DMS153 (cell line): ENCODE results near the gene CTRB1.
"Not testable (repeated sequence)": the region's sequence is repeated elsewhere in the genome, so short reads cannot be mapped to it uniquely, and the experiment has no call there.

ENCODE experiments used
- DNase-seq: peaks from one replicate; lab custom pipeline; 2025; lab: John Stamatoyannopoulos, UW

The CTRB1 gene

DNA sequence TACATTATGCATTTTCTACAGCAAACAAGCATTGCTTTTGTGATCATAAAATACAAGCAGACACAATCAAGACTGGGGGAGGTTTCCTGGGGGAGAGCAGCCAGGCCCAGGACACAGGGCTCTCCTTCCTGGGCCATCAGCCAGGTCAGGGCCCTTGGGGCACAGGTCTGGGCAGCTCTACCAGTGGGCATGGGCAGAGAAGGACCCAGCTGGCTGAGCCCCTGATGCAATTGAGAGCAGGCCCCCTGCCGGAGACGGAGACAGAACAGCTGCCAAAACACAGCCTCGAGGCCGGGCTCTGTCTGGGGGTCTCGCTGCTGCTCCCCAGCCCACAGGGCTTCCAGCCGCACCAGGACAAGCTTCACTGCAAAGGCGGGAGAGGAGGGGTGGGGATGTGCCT lies 21.8 kb downstream of the CTRB1 start:
- not testable (repeated sequence) for DNase-seq

DNA sequence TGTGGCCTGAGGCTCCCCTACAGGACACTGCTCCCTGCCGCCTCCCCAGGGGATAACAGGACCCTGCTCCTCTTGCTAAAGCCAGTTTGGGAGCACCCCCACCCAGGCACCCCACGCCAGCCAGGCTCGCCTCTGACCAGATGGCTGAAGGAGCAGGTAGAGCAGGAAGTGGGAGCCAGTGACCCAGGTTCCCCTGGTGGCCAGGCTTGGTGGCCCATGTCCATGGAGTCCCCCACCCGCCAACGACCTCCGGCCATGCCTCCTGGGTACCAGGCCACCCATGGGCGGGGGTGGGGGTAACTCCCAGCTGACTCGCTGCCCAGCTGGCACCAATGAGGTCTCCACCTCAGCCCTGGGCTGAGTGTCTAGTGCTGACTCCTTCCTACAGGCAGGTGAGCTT lies 22.6 kb downstream of the CTRB1 start:
- no peak for DNase-seq

DNA sequence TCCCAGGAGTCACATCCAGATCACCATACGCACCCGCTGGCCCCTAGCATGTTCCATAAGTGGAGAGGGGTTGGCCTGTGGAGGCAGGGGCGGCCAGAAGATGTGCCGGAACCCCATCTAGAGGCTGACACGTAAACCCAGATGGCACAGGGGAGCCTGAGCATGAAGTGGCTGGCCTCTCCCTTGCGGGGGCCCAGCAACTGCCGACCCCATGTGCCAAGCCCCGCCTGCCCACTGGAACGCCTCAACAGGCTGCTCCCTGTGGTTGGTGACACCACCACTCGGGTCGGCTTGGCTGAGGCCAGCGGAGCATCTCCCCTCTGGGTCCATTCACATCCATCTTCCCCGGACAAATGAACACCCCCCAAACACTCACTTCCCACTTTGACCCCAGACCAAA lies 23.2 kb downstream of the CTRB1 start:
- DNase-seq, result no peak

DNA sequence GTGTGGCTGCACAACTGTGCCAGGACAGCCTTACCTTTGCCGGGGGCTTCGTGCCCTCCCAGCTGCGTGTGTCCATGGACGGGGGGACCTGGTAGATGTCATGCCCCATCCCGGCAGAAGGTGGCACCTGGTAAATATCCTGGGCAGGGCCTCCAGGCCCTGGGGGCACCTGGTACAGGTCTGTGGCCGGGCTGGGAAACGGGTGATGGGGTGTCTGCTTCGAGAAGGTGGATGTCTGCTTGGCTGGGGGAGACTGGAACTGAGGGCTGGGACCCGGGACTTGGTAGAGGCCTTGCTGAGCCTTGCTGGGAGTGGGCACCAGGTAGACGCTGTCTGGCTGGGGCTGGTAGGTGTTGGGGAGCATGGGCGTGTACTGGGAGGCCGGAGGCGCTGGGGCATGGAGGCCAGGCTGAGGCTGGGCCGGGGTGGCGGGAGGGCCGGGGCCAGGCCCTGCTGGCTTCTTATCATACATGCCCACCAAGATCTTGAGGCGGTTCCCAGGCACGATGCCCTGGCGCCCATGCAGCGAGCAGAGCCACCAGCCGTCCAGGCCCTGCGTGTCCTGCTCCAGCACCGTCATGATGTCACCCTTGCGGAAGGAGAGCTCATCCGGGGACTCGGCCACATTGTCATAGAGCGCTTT lies 23.8 kb downstream of the CTRB1 start:
- not testable (repeated sequence) for DNase-seq

DNA sequence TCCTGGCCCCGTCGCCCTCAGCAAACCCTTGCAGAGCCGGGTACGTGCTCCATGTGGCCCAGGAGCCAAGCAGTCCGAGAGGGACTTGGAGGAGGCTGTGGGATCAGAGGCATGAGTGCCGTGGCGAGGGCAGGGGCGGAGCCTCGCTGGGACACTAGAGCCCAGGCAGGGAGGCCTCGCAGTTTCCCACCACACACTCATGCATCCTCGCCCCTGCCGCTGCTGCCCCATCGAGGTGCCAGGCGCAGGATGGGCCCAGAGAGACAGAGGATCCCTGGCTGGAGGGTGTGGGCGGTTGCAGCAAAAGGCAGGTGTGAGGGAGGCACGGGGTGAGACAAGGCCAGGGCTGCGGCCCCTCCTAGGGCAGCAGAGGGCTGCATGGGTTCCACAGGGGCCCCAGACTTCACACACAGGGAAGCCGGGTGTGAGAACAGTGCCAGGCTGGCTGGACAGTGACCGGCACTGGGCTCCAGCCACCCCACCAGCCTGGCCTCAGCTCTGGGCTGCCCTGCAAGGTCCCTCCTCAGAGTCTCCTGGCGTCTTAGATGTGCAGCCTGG lies 25.0 kb downstream of the CTRB1 start:
- no peak for DNase-seq

DNA sequence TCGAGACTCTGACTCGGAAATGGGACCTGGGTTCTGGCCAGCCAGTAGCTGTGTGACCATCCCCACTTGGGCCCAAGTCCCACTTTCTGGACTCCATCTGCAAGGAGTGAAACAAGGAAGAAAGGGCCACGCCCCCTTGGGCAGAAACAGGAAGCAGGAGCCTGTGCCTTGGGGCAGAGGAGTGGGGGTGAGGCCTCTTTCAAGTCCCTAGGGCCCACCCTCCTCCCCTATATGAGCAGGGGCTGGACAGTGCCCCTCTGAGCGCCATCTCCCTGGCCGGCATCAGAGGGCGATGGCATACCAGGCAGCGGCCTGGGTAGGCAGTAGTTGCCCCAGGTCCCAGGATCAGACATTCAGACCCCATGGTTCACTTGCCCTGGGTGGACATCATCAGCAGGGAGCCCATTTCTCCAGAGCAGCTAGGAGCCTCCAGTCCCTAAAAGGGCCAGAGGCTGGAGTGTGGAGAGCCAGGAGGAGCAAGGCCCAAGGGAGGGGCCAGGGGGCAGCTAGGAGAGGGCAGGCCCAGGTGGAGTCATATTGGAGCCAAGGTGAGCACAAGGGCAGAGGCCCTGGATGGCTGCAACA lies 25.5 kb downstream of the CTRB1 start:
- DNase-seq, result no peak

DNA sequence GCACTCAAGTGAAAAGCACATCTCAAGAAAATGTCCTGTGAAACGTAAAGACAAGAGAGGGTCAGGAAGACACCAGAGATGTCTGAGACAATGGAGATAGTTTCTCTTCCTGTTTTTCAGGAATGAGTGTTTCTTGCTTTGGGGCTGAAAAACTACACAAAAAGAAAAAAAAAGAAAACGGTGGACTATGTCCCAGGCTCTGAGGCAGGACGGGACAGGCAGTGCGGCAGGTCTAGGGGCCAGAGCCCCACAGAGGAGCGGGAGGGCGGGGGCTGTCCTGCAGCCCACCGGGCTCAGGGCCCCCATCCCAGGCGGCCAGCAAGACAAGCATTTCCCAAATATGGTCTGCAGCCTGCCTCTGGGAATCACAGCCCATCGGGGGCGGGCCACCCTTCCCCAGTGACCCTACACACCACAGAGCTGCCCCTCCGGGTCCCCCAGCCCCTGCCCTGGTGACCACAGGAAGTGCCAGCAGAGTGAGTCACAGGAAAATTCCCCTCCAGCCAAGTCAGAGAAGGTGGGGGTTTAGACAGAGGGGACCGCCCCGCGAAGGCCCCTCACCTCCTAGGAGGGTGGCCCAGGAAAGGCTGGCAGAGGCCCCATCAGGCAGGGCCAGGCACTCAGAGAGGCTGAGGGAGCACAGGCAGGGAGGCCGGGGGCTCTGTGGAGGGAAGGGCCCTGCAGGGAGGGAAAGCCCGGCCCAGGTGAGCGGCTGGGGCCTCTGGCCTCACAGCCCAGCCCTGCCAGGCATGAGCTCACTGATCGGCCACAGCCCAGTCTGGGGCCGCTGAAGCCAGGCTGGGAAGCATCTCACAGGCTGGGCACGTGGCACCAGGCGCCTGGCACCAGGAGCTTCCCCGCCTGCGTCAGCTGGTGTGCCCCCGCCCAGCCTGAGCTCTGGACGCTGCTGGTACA lies 26.3 kb downstream of the CTRB1 start:
- DNase-seq, result no peak

DNA sequence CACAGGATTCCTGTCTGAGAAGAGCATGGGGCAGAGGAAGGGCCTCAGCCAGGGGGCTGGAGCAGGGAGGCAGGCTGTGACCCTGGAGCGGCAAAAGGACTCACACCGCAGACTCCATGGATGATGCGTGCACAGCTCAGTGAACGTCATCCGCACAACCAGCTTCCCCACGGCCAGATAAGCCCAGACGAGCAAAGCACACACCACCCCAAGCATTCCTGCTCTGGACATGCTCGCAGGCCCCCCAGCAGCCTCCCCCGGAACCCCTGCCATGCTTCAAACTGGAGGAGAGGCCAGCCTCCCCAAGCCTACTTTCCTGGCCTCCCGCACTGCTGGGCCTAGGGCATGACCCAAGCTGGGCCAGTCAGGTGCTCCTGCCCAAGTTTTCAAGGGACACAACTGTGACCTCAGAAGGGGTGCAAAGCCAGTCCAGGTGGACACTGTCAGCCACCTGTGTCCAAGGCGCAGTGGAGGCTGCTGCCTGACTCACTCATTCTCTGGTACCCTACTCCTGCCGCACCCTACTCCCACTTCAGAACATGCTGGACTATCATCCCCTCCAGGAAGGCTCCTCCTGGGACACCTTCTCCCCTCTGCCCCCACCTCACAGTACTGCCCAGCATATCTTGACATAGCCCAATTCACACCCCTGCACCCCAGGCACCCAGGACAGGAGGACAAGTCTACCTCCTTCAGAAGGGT lies 27.9 kb downstream of the CTRB1 start:
- no peak for DNase-seq

DNA sequence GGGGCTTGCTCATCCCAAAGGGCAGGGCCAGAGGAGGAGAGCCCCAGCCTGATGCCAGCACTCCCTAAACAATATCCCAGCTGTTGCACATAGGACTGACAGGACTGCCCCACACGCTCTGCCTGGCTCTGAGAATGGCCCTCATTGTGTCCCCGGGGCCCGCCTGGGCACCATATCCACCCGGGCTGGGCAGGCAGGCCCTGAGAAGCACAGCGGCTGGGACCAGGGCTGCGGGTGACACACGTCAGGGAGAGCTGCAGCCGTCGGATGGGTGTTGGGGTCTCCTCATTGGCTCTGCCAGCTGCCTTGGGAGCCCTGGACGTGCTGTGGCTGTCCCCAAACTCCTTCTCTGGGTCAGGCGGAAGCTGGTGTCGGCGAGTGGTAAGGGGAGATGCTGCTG lies 28.5 kb downstream of the CTRB1 start:
- no peak for DNase-seq

DNA sequence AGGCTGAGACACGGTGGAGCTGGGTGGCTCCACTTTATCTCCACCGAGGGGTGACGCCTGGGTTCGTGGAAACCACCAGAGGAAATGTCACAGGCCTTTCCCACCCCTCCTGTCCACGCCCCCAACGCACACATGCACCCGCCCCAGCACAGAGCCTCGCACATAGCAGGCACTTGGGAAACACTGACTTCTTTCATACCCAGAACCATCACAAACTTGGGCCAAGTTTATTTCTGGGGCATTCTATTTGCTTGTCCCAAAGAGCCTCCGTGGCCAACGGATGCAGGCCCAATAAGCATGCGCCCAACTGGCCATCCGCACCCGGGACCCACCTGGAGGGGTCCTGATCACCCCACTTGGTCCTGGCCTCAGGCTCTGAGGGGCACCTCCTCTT lies 29.4 kb downstream of the CTRB1 start:
- DNase-seq, result no peak

DNA sequence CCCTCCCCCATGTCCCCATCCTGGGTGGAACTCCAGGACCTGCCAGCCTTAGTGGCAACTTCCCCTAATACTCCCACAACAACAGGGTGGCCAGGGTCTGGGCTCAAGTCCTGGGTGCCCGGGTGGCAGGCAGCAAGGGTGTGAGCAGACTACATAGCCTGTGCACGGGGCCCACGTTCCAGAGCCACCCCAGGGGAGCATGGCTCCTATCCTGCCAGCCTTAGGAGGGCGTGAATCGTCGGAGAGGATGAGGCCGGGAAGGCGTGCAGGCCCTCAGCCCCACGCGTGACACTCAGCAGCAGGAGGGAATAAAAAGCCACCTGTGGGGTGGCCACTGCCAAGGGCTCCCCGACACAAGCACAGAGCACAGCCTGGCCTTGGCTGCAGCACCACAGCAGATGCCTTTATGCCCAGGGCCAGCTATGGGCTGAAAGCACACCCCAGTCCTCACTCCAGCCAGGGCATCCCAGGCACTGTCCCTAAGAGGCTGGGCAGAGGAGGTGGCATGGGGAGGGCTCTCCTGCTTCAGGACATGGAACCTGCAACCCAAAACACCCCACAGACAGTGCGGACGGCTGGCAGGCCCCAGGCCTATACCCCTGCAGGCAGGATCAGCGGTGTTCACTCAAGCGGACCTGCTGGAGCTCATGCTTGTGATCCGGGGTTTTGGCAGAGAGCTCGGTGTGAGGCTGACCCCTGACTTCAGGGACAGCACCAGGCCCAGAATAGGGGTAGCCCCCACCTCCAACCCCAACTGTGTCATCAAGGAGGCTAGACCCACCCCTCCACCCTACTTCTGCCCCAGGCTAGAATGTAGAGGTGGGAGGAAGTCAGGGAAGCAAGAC lies 30.0 kb downstream of the CTRB1 start:
- no peak for DNase-seq

DNA sequence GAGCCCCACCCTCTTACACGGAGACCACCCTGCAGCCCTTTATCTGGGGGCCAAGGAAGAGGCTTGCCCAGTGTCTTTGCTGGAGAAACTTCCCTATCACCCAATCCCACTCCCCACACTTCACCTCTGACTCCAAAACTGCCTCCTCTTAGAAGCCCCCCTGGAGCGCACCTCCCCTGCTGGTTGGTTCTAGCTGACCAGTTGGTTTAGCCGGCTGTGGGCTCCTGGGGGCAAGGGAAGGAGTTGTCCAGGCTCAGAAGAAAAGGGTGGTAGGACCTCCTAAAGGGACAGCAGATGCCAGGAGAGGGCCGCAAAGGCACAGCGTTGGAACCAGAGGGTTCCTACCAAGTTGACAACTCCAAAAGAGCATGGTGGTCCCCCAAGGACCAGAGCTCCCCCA lies 30.7 kb downstream of the CTRB1 start:
- DNase-seq, result no peak

DNA sequence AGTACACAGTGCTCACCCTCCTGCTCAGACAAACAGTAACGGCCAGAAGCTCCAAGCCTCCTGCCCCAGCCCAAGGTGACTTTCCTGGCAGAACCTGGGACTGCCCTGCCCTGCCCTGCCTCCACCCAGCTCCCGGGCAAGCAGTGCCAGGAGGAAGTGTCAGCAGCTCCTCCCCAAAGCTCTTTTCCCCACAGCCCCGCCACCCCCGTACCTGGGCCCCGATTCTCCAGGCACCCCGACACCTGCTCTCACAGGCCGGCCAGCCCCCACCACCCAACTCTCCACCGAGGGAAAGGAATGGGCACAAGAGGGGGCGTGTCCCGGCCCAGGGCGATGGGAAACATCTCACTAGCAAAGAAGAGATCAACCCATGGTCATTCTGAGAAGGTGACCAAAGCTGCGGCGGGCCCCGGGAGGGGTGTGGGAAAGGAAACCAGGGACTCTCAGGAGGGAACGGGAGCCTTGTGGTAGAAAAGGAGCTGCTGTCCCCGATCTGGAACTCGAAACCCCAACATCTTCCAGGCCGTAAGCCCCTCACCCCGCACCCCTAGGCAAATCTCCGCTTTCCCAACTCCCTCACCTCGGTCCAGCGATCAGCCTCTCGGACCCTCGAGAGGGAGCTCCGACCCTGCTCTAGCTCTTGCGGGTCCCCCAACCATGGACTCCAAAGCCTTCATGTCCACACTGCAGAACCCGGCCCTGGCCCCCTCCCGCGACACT lies 31.5 kb downstream of the CTRB1 start:
- no peak for DNase-seq

DNA sequence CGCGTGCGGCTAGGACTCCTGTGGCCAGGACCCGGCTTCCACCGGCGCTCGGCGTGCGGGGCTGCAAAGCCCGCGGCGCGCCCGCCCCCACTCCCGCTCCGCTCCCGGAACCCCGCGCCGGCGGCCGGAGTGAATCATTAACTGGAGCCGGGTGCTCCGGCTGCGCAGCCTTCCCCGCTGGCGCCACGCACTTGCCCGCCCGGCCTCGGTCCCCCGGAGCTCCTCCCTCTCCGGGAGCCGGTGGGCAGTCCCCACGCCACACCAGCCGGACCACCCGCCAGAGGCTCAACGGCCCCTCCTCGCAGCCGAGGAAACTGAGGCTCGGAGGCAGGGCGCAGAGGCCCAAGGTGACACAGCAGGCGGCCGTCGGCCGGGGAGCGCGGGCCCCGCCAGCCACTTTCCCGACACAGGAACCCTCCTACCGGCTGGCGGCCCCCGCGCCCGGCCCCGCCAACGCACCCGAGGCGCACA lies 32.1 kb downstream of the CTRB1 start:
- DNase-seq, result no peak

DNA sequence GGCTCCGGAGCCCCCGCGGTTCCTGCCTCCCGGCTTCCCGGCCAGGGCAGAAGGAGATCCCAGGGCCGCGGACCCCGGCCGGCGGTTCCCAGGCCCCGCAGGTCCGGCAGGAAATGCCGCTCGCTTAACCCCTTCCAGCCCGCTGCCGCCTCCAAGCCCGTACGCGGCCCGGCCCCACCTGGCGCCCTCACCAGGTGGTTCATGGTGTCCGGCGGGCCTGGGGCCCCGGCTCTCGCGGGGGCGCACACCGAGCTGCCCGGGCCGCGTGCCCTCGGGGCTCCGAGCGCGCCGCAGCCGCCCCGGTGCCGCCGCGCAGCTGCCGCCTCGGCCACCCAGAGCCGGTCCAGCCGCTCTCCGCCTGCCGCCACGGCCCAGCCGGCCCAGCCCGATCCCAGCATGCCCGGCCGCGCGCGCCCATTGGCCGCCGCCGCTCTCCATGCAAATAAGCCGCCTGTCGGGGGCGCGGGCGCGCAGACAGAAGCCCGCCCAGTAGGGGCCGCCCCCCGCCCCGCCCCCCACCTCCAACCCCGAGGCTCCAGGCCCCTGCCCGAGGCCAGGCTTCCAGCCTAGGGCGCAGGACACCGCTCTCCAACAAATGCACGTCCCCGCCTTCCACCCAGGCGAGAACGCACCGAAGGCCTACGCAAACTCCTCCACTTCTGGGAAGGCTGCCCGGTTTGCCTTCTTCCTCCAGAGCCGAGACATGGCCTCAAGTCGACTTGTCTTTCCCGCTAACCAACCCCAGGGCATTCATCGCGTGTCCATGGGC lies 32.7 kb downstream of the CTRB1 start, which contains the start of gene BCAR1:
Gene BCAR1, minus strand, starts transcription at position 345 of the 769 bp plus-strand sequence. Its CDS starts 142 bp downstream, at position 203.
- peak; percentile 73 for DNase-seq

DNA sequence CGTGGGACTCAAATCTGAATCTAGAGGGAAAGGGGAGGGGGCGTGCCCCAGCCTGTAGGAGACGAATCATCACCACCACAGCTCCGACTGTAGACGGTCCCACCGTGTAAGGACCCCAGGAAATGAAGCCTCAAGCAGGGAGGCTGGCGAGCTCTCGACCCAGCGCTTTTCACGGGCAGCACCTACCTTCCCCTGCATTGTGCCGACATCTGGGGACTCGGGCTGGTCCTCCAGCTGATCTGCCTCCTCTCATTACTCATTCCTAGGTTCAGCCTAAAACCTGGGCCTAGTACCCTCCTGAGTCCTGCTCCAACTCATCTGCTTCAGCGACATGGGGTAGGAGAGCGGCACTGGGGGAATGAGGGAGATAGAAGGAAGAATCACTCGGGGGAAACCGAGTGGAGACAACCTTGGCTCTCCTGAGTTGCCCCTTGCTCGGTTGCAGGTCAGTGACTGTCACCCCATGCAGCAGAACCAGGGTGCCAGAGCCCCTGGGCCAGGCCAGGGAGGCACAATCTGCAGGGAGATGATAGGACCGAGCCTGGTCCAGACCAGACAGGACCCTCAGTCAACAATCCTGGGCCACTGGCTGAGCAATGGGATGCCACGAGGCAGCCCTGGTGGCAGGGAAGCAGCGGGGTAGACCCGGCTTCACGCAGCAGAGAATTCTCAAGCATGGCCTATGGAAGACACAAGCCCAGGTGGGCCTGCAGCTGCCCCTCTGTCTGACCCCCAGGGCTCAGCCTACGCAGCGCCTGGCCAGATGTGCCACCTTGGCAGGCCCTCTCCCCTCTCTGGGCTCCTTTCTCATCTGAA lies 33.5 kb downstream of the CTRB1 start:
- DNase-seq, result no peak

DNA sequence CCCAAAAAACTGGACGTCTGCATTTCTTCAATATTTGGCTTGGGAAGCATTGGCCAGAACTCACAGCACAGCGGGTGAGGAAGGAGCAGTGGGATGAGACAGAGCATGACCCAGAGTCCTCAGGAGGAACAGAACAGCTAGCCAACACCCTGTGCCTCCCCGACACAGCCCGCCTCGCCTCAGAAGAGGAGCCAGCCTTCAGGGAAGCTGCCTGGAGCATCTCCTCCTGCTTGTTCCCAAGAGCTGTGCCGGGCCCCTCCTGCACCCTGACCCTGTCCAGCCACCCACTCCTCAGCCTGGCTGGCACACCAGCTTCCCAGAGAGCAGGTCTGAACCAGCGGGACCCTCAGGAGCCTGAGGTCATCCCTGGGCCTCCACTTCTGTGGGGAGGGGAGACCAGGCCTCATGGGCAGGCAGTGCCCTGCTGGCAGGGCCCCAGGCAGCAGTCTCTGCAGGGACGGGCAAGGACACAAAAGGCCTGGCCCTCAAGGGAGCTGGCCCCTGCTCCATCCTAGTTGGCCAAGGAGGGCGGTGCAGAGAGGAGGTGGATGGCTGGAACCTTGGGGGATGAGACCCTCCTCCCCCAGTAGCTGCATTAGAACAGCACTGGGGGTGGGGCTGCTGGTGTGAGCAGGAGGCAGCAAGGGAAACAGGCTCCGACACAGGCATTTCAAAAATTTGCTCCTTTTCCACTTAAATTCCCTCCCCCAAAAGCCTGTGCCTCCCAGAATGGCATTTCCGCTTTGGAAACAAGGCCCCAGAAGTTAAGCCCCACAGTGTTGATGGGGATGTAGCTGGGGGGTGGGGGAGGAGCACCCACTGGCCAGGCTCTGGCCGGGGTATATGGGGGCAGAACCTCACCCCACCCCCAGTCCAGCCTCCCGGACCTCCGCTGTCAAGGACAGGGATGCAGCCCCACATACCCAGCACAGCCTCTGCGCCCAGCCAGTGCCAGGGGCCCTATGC lies 34.4 kb downstream of the CTRB1 start:
- no peak for DNase-seq
